ENCODE measurements around the gene GALC.

DNA sequence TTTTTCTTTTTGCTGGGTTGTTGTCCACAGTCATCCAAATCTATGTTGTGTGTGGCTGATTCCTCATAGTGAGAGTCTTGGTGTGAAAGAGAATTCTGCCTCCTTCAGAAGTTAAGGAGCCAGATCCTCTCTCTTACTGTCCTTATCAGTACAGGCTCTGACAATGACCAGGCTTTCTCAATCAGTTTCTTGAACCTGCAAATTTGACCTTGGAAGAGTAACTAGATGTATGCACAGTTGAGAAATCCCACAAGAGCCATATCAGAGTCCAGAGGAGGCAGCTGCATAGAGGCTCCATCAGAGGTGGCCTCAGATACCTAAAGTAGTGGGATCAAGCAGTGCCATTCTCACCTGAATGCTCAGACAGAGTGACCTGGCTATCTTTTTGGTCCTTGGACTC is 5.5 kb upstream of the GALC start:
- TF ChIP-seq, protein P1, sequence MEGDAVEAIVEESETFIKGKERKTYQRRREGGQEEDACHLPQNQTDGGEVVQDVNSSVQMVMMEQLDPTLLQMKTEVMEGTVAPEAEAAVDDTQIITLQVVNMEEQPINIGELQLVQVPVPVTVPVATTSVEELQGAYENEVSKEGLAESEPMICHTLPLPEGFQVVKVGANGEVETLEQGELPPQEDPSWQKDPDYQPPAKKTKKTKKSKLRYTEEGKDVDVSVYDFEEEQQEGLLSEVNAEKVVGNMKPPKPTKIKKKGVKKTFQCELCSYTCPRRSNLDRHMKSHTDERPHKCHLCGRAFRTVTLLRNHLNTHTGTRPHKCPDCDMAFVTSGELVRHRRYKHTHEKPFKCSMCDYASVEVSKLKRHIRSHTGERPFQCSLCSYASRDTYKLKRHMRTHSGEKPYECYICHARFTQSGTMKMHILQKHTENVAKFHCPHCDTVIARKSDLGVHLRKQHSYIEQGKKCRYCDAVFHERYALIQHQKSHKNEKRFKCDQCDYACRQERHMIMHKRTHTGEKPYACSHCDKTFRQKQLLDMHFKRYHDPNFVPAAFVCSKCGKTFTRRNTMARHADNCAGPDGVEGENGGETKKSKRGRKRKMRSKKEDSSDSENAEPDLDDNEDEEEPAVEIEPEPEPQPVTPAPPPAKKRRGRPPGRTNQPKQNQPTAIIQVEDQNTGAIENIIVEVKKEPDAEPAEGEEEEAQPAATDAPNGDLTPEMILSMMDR (IDR thresholded peaks at IDR 0.05), result no peak
- TF ChIP-seq POLR2A (IDR thresholded peaks at IDR 0.05), result no peak
